Vagina (tissue), 2 donors: Measurements from ENCODE around the gene TCP11L2.

Experiments used
- CTCF ChIP-seq, 3 experiments: fragments of 450-650 bp in 2 of 3; fragments of 200-600 bp in 1 of 3; sonication (generic) in 1 of 3; IDR thresholded peaks; one replicate each; pipeline ENCODE4 v1.5.1; 2017 to 2019; ENCODE audit warnings: antibody characterized with exemption in 3 of 3, mild to moderate bottlenecking in 2 of 3, moderate library complexity in 2 of 3
- POLR2A ChIP-seq, 2 donors: fragments of 450-650 bp; IDR thresholded peaks; one replicate each; pipeline ENCODE4 v1.6.1; 2017; ENCODE audit warnings: antibody characterized with exemption in 2 of 2, mild to moderate bottlenecking in 2 of 2, moderate library complexity in 2 of 2
- POLR2AphosphoS5 ChIP-seq, 2 donors: sonication (generic); formaldehyde crosslinking; IDR thresholded peaks; one replicate each; pipeline ENCODE4 v1.9.0; 2017; ENCODE audit warnings: antibody characterized with exemption in 2 of 2, mild to moderate bottlenecking in 2 of 2, low read depth in 1 of 2; ENCODE audit not compliant: insufficient read depth in 1 of 2

DNA sequence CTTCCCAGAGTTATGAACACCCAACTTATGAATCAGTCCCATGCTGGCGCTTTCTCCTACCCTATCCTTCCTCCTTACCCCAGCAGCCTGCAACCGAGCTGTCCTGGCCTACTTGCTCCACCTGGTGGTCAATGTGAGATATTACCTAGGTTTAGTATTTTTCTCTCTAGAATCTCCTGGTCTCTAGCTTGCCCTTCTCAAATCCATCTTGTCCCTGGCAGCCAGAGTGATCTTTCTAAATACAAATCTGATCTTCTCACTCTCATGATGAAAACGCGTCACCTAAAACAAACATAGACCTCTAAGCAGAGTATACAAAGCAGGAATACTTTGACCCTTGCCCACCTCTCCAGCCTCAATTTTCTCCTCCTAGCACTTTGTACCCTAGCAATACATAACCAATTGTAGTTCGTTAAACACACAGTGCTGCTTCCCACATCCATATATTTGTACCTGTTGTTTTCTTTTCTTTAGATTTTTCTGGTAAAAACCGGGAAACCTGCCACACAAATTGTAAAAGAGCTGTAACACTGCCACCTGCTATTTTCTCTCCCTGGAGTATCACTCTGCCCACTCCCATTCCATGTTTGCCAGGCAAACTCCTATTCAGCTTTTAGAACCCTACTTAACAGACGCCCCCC, 20.0 kb upstream of the TCP11L2 start:
- TF ChIP-seq CTCF (IDR thresholded peaks at IDR 0.05) (peak; percentile 36 to 73 (median 70)), POLR2A (IDR thresholded peaks at IDR 0.05) (no peak), POLR2AphosphoS5 (IDR thresholded peaks at IDR 0.05; ENCODE audit: insufficient read depth in 1 of 2, low read depth in 1 of 2) (no peak)
